Loucy (cell line): Measurements from ENCODE around the gene CDC42BPA.

Experiments used
- H2AFZ ChIP-seq: fragments of 200-600 bp; sonication (generic); 2 replicates; pipeline ENCODE4 v1.6.0; 2016; ENCODE audit warnings: antibody characterized with exemption, mild to moderate bottlenecking, low read length, moderate library complexity
- H3F3A ChIP-seq: fragments of 200-600 bp; 2 replicates; pipeline ENCODE4 v1.6.0; 2016; ENCODE audit warnings: antibody characterized with exemption, low read depth, mild to moderate bottlenecking
- H3K27me3 ChIP-seq: fragments of 200-600 bp; sonication (generic); 2 replicates; pipeline ENCODE4 v1.6.1; 2014; ENCODE audit warnings: low read length, mild to moderate bottlenecking; ENCODE audit not compliant: insufficient read depth, poor library complexity, severe bottlenecking
- H3K36me3 ChIP-seq: fragments of 200-600 bp; sonication (generic); 2 replicates; pipeline ENCODE4 v1.6.1; 2016; ENCODE audit warnings: low read length; ENCODE audit not compliant: insufficient read depth
- H3K4me1 ChIP-seq: fragments of 200-600 bp; sonication (generic); 2 replicates; pipeline ENCODE4 v1.5.1; 2014; ENCODE audit warnings: low read length, mild to moderate bottlenecking; ENCODE audit not compliant: insufficient read depth, poor library complexity, severe bottlenecking
- H3K4me2 ChIP-seq: fragments of 200-600 bp; sonication (generic); 2 replicates; pipeline ENCODE4 v1.6.0; 2014; ENCODE audit warnings: antibody characterized with exemption, low read length, low read depth, mild to moderate bottlenecking; ENCODE audit not compliant: poor library complexity, severe bottlenecking
- H3K4me3 ChIP-seq: fragments of 200-600 bp; sonication (generic); 2 replicates; pipeline ENCODE4 v1.5.1; 2014; ENCODE audit warnings: low read length, mild to moderate bottlenecking, mixed read lengths; ENCODE audit not compliant: poor library complexity, severe bottlenecking
- H3K79me2 ChIP-seq: fragments of 200-600 bp; sonication (generic); 2 replicates; pipeline ENCODE4 v1.6.1; 2014; ENCODE audit warnings: low read length; ENCODE audit not compliant: insufficient read depth
- H3K9ac ChIP-seq: fragments of 200-600 bp; sonication (generic); 2 replicates; pipeline ENCODE4 v1.6.0; 2014; ENCODE audit warnings: mild to moderate bottlenecking, low read depth, low read length, moderate library complexity; ENCODE audit not compliant: poor library complexity, severe bottlenecking
- H3K9me2 ChIP-seq: fragments of 200-600 bp; sonication (generic); replicated peaks from 2 replicates; pipeline ENCODE4 v1.6.1; 2016; ENCODE audit warnings: low read depth, low read length, mixed read lengths
- H3K9me3 ChIP-seq: fragments of 200-600 bp; sonication (generic); 2 replicates; pipeline ENCODE4 v1.6.1; 2014; ENCODE audit warnings: mild to moderate bottlenecking, antibody characterized with exemption, low read length, low read depth; ENCODE audit not compliant: insufficient read depth
- H4K20me1 ChIP-seq: fragments of 200-600 bp; sonication (generic); 2 replicates; pipeline ENCODE4 v1.6.0; 2014; ENCODE audit warnings: antibody characterized with exemption, low read length, mild to moderate bottlenecking; ENCODE audit not compliant: insufficient read depth, poor library complexity, severe bottlenecking
- CTCF ChIP-seq: fragments of 200-600 bp; sonication (generic); conservative IDR thresholded peaks from 2 replicates; pipeline ENCODE4 v1.5.1; 2014; ENCODE audit warnings: mild to moderate bottlenecking, antibody characterized with exemption, low read length
- EZH2phosphoT487 ChIP-seq: fragments of 200-600 bp; IDR thresholded peaks from 2 replicates; pipeline ENCODE4 v1.6.1; 2018; ENCODE audit warnings: antibody characterized with exemption, mild to moderate bottlenecking, moderate library complexity, borderline replicate concordance

CDC42BPA gene

DNA sequence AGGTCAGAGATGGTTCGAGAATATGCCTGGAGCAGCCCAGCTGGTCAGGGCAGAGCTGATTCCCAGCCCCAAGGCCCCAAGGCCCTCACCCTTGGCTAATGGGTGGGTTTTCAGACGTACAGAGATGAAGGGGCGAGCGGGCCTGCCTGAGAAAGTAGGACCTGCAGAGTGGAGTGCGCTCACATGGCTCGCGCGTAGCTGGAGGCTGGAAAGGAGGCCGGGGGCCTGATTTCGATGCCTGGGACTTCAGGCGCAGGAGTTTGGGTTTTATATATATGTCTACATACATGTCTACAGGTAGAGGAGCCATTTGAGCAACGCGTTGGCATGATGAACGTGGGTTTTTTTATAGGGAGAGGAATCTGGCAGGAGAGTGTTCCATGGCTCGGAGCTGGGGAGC is 369.3 kb downstream of the CDC42BPA start:
- Histone ChIP-seq H3K4me2 (no peak overlapping the region), H3K79me2 (peaks cover 69% of the 10 kb centered on the region; the same call in 1 of the 2 replicates), H3K36me3 (no peaks in the 10 kb centered on the region), H4K20me1 (no peaks in the 10 kb centered on the region), H3K9me3 (no peaks in the 10 kb centered on the region), H3K4me3 (no peak overlapping the region), H3K27me3 (no peaks in the 10 kb centered on the region), H3F3A (no peaks in the 10 kb centered on the region), H3K4me1 (peaks cover 25% of the 10 kb centered on the region), H3K9me2 (no peaks in the 10 kb centered on the region), H2AFZ (no peak overlapping the region), H3K9ac (no peak overlapping the region)
- TF ChIP-seq CTCF, result no peak
- no peak for TF ChIP-seq EZH2phosphoT487

DNA sequence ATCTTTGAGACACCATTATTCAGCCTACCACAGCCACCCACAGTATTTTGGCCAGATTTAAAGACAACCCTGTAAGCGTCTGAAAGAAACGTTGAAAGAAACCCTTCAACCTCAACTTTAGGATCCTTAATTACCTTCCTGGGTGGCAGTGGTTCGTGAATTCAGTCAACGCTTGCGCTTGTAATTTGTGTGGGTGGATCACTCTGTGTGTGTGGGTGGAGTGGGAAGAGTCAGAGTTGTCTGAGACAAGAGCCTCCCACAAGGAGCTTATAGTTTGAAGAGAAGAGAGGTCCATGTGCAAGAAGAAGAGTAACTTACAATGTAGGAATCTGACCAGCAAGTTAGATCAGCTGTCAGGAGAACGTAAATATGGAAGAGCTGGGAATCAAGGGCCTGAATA is 369.8 kb downstream of the CDC42BPA start:
- no peak overlapping the region for H3K9ac ChIP-seq
- H3K79me2 ChIP-seq, result peaks cover 70% of the 10 kb centered on the region; the same call in 1 of the 2 replicates

DNA sequence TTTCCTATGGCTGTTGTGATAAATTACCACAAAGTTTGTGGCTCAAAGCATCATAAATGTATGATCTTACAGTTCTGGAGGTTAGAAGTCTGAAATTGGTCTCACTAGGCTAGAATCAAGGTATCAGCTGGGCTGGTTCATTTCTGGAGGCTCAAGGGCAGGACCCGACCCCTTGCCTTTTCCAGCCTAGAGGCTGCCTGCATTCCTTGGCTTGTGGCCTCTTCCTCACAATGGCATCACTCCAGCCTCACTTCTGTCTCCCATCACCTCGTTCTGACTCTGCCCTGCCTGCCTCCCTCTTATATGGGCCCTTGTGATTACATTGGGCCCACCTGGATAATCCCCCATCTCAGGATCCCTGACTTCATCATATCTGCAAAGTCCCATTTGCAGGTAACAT is 370.2 kb downstream of the CDC42BPA start:
- Histone ChIP-seq H3K27me3 (no peaks in the 10 kb centered on the region), H3K4me3 (no peak overlapping the region), H2AFZ (no peak overlapping the region), H3K9me2 (no peaks in the 10 kb centered on the region), H3K4me2 (no peak overlapping the region), H3K4me1 (peaks cover 34% of the 10 kb centered on the region), H3K9ac (no peak overlapping the region), H3F3A (no peaks in the 10 kb centered on the region), H3K79me2 (peaks cover 74% of the 10 kb centered on the region; the same call in 1 of the 2 replicates), H3K9me3 (no peaks in the 10 kb centered on the region), H4K20me1 (no peaks in the 10 kb centered on the region), H3K36me3 (no peaks in the 10 kb centered on the region)
- TF ChIP-seq EZH2phosphoT487 (no peak), CTCF (no peak)

More for the DNA sequence above, 369.8 kb downstream of the CDC42BPA start:
- H3K9me3 ChIP-seq, result no peaks in the 10 kb centered on the region
- H2AFZ ChIP-seq, result no peak overlapping the region
- no peak overlapping the region for H3K4me2 ChIP-seq
- H4K20me1 ChIP-seq, result no peaks in the 10 kb centered on the region
- peaks cover 30% of the 10 kb centered on the region for H3K4me1 ChIP-seq
- H3K9me2 ChIP-seq, result no peaks in the 10 kb centered on the region
- no peaks in the 10 kb centered on the region for H3F3A ChIP-seq
- H3K4me3 ChIP-seq, result no peak overlapping the region
- no peaks in the 10 kb centered on the region for H3K27me3 ChIP-seq
- TF ChIP-seq CTCF (no peak), EZH2phosphoT487 (no peak)
- no peaks in the 10 kb centered on the region for H3K36me3 ChIP-seq
